Activated T-helper 9 cell treated with anti-CD3 and anti-CD28 coated beads, Interleukin-2, amount 50 U/mL, for 16 hours (primary cell): ENCODE measurements around the gene B3GAT3.
A peak's percentile ranks its signal among the peaks of the same experiment; 100 is the strongest.
"Not testable (repeated sequence)": the region's sequence is repeated elsewhere in the genome, so short reads cannot be mapped to it uniquely, and the experiment has no call there.

Experiments
- DNase-seq: peaks from one replicate; pipeline ENCODE4 v3.0.0-alpha.2; 2020; ENCODE audit warnings: low read depth

Gene B3GAT3

GRCh38 chr11:62645946-62646824, 24.4 kb upstream of the B3GAT3 start, which contains the start of gene GANAB:
TSS of gene GANAB (minus strand) at chr11:62646613. CDS start at chr11:62646599, 14 bp downstream.
- peak; percentile 99 for DNase-seq

GRCh38 chr11:62645671-62645945, 23.8 kb upstream of the B3GAT3 start:
- DNase-seq = no peak

- DNase-seq = no peak
These were observed 22.4 kb upstream of the B3GAT3 start for GRCh38 chr11:62644220-62644619.

GRCh38 chr11:62632492-62632891, 10.7 kb upstream of the B3GAT3 start:
- DNase-seq = no peak

DNA sequence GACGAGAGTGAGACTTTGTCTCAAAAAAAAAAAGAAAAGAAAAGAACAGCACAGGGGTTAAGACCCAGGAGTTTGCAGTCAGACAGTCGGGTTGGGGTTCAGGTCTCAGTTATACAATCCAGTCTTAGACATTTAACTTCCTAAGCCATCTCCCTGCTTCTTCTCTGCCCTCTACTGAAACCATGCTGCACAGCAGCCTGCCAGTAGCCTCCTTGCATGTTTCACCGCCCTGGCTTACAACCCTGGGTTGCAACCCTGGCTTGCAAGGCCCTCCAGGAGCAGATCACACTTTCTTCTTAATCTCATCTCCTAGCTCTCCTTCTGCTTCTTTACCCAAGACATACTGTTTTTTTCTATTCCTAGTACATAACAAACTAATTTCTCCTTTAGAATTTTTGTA, 5.9 kb upstream of the B3GAT3 start:
- no peak for DNase-seq

DNA sequence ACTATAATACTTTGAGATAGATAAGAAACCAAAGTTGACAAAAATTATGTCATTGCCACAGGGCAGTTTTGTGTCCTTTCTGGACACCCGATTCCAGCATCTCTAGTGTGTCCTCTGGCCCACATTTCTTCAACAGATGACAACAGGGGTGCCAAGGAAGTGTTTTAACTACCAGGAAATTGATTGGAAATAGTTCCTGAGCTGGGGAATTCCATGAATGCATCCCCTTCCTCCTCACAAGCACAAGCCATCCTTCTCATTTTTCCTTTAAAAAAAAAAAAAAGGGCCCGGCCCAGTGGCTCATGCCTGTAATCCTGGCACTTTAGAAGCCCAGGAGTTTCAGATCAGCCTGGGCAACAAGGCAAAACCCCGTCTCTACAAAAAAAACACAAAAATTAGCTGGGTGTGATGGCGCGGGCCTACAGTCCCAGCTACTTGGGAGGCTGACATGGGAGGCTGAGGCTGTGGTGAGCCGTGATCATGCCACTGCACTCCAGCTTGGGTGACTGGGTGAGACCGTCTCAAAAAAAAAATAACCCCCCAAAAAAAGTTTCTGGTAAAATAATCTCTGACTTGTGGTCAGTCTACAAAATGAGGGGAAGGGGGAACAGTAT, 797 bp upstream of the B3GAT3 start:
- DNase-seq = no peak

- no peak for DNase-seq
These were observed 689 bp downstream of the B3GAT3 start for GRCh38 chr11:62621027-62621566.

DNA sequence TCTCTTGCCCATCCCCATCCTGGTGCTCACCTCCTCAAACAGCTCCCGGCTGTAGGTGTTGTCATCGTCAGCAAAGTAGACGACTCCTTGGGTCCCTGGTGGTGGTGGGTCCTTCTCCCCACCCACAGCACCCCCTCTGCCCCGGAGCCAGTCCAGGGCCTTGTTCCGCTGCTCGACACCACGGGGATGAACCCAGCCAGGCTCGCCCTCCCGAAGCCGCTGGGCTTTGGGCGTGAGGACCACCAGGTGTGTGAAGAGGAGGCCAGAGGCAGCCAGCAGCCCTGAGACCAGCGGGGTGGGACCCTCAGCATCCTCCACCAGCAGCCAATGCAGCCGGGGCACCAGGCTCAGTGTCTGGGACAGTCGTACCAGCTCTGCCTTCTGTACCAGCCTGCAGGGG, 4.8 kb downstream of the B3GAT3 start:
- not testable (repeated sequence) for DNase-seq

- no peak for DNase-seq
These were observed 6.3 kb downstream of the B3GAT3 start for GRCh38 chr11:62615521-62615920.

DNA sequence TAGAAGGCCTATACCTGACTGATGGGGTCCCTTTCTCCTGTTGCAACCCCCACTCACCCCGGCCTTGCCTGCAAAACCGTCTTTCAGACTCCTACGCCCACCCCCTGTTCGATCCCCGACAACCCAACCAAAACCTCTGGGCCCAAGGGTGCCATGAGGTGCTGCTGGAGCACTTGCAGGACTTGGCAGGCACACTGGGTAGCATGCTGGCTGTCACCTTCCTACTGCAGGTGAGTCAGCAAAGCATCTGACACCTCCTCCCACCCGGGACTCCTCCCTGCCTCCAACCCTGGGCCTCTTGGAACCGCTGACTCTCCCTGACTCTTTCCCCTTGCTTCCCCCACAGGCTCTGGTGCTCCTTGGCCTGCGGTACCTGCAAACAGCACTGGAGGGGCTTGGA, 7.5 kb downstream of the B3GAT3 start:
- DNase-seq = peak; percentile 38

DNA sequence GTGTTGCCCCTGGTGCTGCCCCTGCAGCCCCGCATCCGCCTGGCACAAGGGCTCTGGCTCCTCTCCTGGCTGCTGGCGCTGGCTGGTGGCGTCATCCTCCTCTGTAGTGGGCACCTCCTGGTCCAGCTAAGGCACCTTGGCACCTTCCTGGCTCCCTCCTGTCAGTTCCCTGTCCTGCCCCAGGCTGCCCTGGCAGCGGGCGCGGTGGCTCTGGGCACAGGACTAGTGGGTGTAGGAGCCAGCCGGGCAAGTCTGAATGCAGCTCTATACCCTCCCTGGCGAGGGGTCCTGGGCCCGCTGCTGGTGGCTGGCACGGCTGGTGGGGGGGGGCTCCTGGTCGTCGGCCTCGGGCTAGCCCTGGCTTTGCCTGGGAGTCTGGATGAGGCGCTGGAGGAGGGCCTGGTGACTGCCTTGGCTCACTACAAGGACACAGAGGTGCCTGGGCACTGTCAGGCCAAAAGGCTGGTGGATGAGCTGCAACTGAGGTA, 8.5 kb downstream of the B3GAT3 start:
- DNase-seq = no peak

DNA sequence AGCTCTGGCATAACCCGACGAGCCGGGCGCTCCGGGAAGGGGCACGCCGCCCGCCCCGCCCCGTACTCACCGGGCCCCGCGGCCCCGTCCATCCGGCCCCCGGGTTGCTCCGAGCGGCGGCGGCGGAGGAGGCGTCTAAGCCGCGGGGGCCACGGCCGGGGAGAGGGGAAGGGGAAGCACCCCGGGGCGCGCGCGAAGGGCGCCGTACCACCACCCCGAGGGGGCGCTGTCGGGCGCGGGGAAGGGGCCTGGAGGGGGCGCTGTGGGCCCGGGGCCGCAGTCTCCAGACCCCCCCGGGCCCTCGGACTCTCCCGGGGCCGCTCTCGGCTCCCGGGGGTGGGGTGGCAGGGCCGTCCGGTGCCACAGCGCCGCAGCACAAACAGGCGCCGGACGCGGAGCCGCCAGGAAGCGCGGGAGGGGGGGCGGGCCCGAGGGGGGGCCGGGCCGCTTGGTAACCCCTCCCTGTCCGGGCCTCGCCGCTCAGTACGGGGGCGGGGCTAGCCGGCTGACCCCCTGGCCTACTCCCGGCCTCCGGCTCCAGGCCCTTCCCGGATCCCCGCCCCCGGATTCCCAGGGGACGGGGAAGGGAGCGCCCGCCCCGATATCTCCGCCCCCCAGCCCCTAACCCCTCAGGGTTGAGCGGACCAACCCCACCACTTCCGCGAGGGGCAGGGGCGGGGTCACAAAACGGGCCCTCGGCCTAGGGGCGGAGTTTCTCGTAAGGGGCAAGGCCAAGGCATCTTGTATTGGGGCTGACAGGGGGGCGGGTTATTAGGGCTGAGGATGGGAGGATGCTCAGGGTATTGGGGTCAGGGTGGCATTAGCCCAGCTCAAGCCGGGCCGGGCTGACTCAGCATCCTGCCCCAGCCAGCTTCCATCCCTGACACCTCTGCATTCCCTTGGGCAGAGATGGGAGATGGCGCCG, 9.2 kb downstream of the B3GAT3 start, which contains the start of the genes EML3 and ROM1:
Gene EML3, minus strand, starts transcription at position 410 of the 925 bp plus-strand sequence. Its CDS starts 318 bp downstream, at position 92.
Gene ROM1, plus strand, starts transcription at position 892 of the 925 bp plus-strand sequence. Its CDS starts 25 bp downstream, at position 917.
- peak; percentile 79 for DNase-seq

DNA sequence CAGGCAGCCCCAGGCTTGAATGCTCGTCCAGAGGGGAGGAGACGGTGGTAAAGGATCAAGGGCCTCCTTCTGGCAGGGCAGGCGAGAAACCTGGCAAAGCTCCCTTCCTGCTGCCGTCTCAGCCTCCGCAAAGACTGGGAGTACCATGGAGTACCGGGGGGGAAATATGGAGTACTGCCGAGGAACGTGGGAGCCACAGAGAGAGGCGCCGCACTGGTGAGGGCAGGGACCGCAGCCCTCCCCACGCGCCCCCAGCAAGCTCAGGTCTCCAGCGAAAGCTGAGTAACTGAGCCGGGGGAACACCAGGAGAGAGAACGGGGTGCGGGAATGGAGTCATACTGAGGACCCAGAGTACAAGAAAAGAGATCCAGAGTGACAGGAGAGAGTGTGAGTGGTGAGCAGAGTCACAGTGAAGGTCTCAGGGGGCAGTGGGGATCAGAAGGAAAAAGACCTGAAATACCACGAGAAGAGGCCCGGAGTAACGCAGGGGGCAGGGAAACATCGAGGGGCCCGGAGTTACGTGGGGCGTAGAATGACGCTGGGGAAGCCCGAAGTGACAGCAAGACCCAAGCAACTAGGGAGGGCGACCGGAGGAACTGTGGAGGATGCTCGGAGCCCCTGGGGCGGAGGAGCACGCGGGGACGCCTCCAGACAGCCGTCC, 10.0 kb downstream of the B3GAT3 start:
- peak; percentile 36 for DNase-seq

GRCh38 chr11:62610814-62611704, 10.7 kb downstream of the B3GAT3 start:
- DNase-seq = no peak

- no peak for DNase-seq
These were observed 11.4 kb downstream of the B3GAT3 start for GRCh38 chr11:62610403-62610802.

DNA sequence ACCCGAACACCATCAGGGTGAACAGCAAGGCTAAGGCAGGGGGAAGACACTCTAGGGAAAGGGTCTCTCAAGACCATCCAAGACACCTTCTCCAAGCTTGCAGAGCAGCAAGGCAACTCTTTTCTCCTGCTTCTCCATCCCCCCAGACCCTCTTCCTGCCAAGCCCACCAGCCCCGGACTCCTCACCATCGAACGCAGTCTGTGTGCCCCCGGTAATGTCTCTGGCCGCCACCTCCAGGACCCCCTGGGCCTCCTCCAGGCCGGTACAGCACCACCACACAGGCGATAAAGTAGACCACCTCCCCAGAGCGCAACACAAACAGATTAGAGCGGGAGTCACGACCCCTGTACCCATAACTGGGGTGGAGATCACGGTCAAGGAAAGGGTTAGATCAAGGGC, 13.0 kb downstream of the B3GAT3 start:
- no peak for DNase-seq

GRCh38 chr11:62607714-62608113, 14.1 kb downstream of the B3GAT3 start:
- no peak for DNase-seq

DNA sequence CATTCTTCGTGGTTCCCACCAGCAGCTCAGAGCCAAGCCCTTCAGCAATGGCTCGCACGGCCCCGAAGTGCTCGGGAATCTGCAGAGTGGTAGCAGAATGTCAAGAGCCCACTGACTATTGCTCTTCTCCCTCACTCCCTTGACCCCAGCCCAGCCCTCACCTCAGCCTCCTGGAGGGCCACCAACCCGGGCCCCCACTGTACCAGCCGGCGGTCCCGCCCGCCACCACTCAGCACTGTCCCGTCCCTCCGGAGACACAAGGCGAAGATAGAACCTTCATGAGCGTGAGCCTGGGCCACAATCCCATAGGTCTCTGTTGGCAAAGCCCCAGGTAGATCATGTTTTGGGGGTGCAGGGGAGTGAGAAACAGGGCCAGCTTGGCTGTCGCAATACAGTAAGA, 15.9 kb downstream of the B3GAT3 start:
- no peak for DNase-seq

- DNase-seq = no peak
These were observed 16.3 kb downstream of the B3GAT3 start for GRCh38 chr11:62605467-62605866.

- no peak for DNase-seq
These were observed 17.2 kb downstream of the B3GAT3 start for GRCh38 chr11:62604460-62605120.
